ENCODE measurements around the gene KIF5A.
"Not testable (repeated sequence)": the region's sequence is repeated elsewhere in the genome, so short reads cannot be mapped to it uniquely, and the experiment has no call there.

The KIF5A gene

GRCh38 chr12:57612711-57613426 lies 63.0 kb downstream of the KIF5A start:
- ATAC-seq (replicated peaks; ENCODE audit: extremely low read depth, poor library complexity, severe bottlenecking) (no peak), DNase-seq (ENCODE audit: low spot score in 2 of 2) (no peak)
- H3K4me1 Mint-ChIP-seq, result peaks cover 5% of the 10 kb centered on the region
- H3K27me3 Mint-ChIP-seq, result peaks cover 52% of the 10 kb centered on the region
- H3K36me3 Mint-ChIP-seq (ENCODE audit: insufficient read depth), result peaks cover 4% of the 10 kb centered on the region
- H3K27ac Mint-ChIP-seq (ENCODE audit: low read depth), result no peak overlapping the region
- H3K9me3 Mint-ChIP-seq, result no peaks in the 10 kb centered on the region
- peak overlapping the region; percentile 55 for H3K4me3 Mint-ChIP-seq

GRCh38 chr12:57613427-57614109 lies 63.7 kb downstream of the KIF5A start:
- no peak overlapping the region for H3K27ac Mint-ChIP-seq (ENCODE audit: low read depth)
- H3K27me3 Mint-ChIP-seq, result peaks cover 59% of the 10 kb centered on the region
- peaks cover 3% of the 10 kb centered on the region for H3K36me3 Mint-ChIP-seq (ENCODE audit: insufficient read depth)
- peaks cover 5% of the 10 kb centered on the region for H3K4me1 Mint-ChIP-seq
- no peak for DNase-seq (ENCODE audit: low spot score in 2 of 2)
- no peaks in the 10 kb centered on the region for H3K9me3 Mint-ChIP-seq
- H3K4me3 Mint-ChIP-seq, result no peak overlapping the region
- ATAC-seq (replicated peaks; ENCODE audit: extremely low read depth, poor library complexity, severe bottlenecking), result no peak

- no peak for ATAC-seq (replicated peaks; ENCODE audit: extremely low read depth, poor library complexity, severe bottlenecking)
- Mint-ChIP-seq H3K4me3 (no peak overlapping the region), H3K27ac (ENCODE audit: low read depth) (no peak overlapping the region), H3K36me3 (ENCODE audit: insufficient read depth) (peaks cover under 1% of the 10 kb centered on the region), H3K4me1 (peaks cover 5% of the 10 kb centered on the region), H3K9me3 (no peaks in the 10 kb centered on the region), H3K27me3 (peaks cover 67% of the 10 kb centered on the region)
- no peak for DNase-seq (ENCODE audit: low spot score in 2 of 2)
Measured at GRCh38 chr12:57614178-57614947, 64.5 kb downstream of the KIF5A start.

- no peak overlapping the region for H3K4me3 Mint-ChIP-seq
- H3K27ac Mint-ChIP-seq (ENCODE audit: low read depth), result no peak overlapping the region
- H3K9me3 Mint-ChIP-seq, result no peaks in the 10 kb centered on the region
- peaks cover 73% of the 10 kb centered on the region for H3K27me3 Mint-ChIP-seq
- H3K36me3 Mint-ChIP-seq (ENCODE audit: insufficient read depth), result no peaks in the 10 kb centered on the region
- H3K4me1 Mint-ChIP-seq, result peaks cover 5% of the 10 kb centered on the region
- ATAC-seq (replicated peaks; ENCODE audit: extremely low read depth, poor library complexity, severe bottlenecking), result no peak
- no peak for DNase-seq (ENCODE audit: low spot score in 2 of 2)
Measured at GRCh38 chr12:57614948-57615500, 65.2 kb downstream of the KIF5A start.

- DNase-seq (ENCODE audit: low spot score in 2 of 2) (no peak), ATAC-seq (replicated peaks; ENCODE audit: extremely low read depth, poor library complexity, severe bottlenecking) (no peak)
- Mint-ChIP-seq H3K9me3 (no peaks in the 10 kb centered on the region), H3K27ac (ENCODE audit: low read depth) (no peak overlapping the region), H3K36me3 (ENCODE audit: insufficient read depth) (peaks cover 2% of the 10 kb centered on the region), H3K27me3 (peaks cover 79% of the 10 kb centered on the region), H3K4me1 (peaks cover 5% of the 10 kb centered on the region), H3K4me3 (no peak overlapping the region)
Measured at GRCh38 chr12:57615637-57616036, 65.8 kb downstream of the KIF5A start.

DNA sequence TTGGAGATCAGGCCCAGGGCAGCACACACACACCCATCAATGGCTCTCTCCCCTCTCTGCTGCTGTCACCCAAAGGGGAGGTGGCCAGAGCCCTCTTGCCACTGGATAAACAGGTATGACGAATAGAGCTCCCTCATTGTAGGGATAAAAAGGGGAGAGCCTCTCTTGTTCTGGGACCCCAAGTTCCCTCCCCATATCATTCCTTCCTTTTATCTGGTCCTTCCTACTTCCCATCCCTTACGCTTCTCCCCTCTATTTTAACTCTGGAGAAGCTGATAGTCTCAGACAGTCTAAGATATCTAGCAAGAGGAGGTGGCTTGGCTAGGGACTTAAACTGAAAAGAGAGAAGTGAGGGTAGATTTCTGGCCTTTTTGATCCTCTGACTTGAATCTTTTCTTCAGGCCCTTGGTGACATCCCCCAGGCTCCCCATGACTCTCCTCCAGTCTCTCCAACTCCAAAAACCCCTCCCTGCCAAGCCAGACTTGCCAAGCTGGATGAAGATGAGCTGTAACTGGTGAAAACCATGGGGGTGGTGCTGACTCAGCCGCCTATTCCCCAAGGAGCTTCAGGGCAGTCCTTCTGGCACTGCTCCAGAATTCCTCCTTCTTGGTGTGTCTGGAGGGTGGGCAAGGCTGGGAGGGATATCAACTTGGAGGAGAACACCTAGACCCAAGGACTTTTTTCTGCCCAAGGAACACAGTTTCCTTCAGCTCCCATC lies 66.7 kb downstream of the KIF5A start:
- Mint-ChIP-seq H3K9me3 (no peaks in the 10 kb centered on the region), H3K36me3 (ENCODE audit: insufficient read depth) (peaks cover 6% of the 10 kb centered on the region), H3K27me3 (peaks cover 89% of the 10 kb centered on the region), H3K4me1 (peaks cover 14% of the 10 kb centered on the region), H3K27ac (ENCODE audit: low read depth) (no peak overlapping the region), H3K4me3 (no peak overlapping the region)
- no peak for ATAC-seq (replicated peaks; ENCODE audit: extremely low read depth, poor library complexity, severe bottlenecking)
- DNase-seq (ENCODE audit: low spot score in 2 of 2), result no peak

DNA sequence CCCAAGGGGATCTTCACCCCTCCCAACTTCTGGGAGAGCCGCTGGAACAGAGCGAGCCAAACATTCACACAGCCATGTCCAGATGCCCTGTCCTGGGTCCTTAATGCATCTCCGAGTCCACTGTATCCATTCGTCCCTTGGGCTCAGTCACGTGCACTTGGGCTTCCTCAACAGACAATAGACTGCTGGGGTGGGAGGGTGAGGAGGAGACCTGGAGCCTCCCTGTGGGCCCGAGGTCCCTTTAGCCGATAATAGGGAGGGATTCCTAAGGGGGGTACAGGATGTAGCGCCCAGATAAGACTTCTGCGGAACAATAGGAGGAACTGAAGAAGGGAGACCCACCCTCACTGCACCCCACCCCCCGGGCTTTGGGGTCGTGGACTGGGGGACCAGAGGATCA lies 68.1 kb downstream of the KIF5A start:
- H3K27ac Mint-ChIP-seq (ENCODE audit: low read depth), result no peak overlapping the region
- H3K9me3 Mint-ChIP-seq, result no peaks in the 10 kb centered on the region
- ATAC-seq (replicated peaks; ENCODE audit: extremely low read depth, poor library complexity, severe bottlenecking) (no peak), DNase-seq (ENCODE audit: low spot score in 2 of 2) (no peak)
- peaks cover 22% of the 10 kb centered on the region for H3K4me1 Mint-ChIP-seq
- H3K36me3 Mint-ChIP-seq (ENCODE audit: insufficient read depth), result peaks cover 6% of the 10 kb centered on the region
- H3K27me3 Mint-ChIP-seq, result peaks cover 92% of the 10 kb centered on the region
- H3K4me3 Mint-ChIP-seq, result no peak overlapping the region

DNA sequence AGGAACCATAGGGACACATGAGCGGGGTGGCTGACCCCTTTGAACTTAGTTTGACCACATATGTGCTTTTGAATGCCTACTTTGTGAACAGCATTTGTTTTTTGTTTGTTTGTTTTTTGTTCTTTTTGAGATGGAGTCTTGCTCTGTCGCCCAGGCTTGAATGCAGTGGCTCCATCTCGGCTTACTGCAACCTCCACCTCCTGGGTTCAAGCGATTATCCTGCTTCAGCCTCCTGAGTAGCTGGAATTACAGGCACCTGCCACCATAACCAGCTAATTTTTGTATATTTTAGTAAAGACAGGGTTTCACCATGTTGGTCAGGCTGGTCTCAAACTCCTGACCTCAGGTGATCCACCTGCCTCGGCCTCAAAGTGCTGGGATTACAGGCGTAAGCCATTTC lies 68.6 kb downstream of the KIF5A start:
- not testable (repeated sequence) for DNase-seq (ENCODE audit: low spot score in 2 of 2); ATAC-seq (replicated peaks; ENCODE audit: extremely low read depth, poor library complexity, severe bottlenecking); H3K36me3 Mint-ChIP-seq (ENCODE audit: insufficient read depth); H3K27ac Mint-ChIP-seq (ENCODE audit: low read depth); H3K9me3 Mint-ChIP-seq; H3K4me3 Mint-ChIP-seq
- Mint-ChIP-seq H3K27me3 (peaks cover 92% of the 10 kb centered on the region), H3K4me1 (peaks cover 22% of the 10 kb centered on the region)

DNA sequence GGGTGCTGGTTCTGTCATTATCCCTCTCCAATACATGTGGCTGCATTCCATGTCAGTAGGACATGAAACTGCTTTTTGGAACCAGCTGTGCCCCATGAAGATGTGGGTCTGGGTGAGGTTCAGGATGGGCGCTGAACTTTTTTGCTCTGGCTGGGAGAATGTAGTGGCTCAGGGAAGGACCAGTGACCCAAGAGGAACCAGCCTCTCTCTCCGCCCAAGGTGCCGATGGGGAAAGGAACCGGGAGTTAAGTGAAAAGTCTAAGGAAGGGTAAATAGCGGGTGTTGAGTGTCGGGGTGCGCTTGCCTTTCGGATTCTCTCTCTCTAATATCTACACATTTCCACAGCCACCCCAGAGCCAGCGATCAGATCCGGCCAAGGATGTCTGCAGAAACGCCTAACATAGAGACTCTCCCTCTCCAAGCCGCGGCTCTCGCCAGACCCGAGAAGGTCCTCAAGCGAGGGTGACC lies 69.2 kb downstream of the KIF5A start:
- Mint-ChIP-seq H3K27ac (ENCODE audit: low read depth) (no peak overlapping the region), H3K27me3 (peaks cover 92% of the 10 kb centered on the region), H3K36me3 (ENCODE audit: insufficient read depth) (peaks cover 6% of the 10 kb centered on the region), H3K9me3 (no peaks in the 10 kb centered on the region), H3K4me3 (no peak overlapping the region), H3K4me1 (peaks cover 22% of the 10 kb centered on the region)
- ATAC-seq (replicated peaks; ENCODE audit: extremely low read depth, poor library complexity, severe bottlenecking) (no peak), DNase-seq (ENCODE audit: low spot score in 2 of 2) (no peak)

DNA sequence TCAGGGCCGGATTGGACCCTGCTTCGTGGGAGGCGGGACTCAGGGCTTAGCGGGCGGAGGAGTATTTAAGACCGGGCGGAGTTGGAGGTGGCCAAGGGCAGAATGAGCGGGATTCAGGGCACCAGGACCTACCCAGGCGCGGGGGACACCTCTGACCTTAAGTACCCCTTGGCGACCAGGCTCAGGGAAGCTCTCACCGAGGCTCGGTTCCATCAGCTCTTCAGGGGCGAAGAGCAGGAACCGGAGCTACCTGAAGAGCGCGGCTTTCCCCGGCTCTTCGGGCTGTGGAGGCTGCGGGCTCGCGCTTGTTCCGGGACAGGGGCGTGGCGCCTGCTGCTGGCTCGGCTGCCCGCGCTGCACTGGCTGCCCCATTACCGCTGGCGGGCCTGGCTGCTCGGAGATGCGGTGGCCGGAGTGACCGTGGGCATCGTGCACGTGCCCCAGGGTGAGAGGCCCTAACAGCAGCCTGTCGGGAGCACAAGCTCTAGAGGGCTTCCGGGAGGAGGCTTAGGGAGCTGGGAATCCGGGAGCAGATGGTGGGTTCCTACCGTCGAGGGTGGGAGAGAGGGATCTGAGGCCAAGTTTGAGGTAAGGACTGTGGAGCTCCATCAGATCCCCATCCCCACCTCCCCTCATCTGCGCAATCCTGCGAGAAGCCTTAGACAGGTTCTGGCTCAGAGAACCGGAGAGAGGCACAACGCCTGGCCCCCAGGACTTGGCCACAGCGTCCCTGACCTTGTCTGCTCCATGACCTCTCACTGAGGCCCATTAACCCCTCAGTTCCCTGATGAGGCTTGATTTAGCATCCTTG lies 69.8 kb downstream of the KIF5A start:
- ATAC-seq (replicated peaks; ENCODE audit: extremely low read depth, poor library complexity, severe bottlenecking) (no peak), DNase-seq (ENCODE audit: low spot score in 2 of 2) (no peak)
- no peaks in the 10 kb centered on the region for H3K9me3 Mint-ChIP-seq
- peaks cover 94% of the 10 kb centered on the region for H3K27me3 Mint-ChIP-seq
- H3K4me1 Mint-ChIP-seq, result peaks cover 22% of the 10 kb centered on the region
- no peak overlapping the region for H3K4me3 Mint-ChIP-seq
- peaks cover 6% of the 10 kb centered on the region for H3K36me3 Mint-ChIP-seq (ENCODE audit: insufficient read depth)
- no peak overlapping the region for H3K27ac Mint-ChIP-seq (ENCODE audit: low read depth)

- Mint-ChIP-seq H3K4me1 (peaks cover 22% of the 10 kb centered on the region), H3K27ac (ENCODE audit: low read depth) (no peak overlapping the region), H3K4me3 (peak overlapping the region; percentile 76), H3K27me3 (peaks cover 94% of the 10 kb centered on the region), H3K36me3 (ENCODE audit: insufficient read depth) (peaks cover 6% of the 10 kb centered on the region), H3K9me3 (no peaks in the 10 kb centered on the region)
- DNase-seq (ENCODE audit: low spot score in 2 of 2) (no peak), ATAC-seq (replicated peaks; ENCODE audit: extremely low read depth, poor library complexity, severe bottlenecking) (no peak)
Measured at GRCh38 chr12:57620245-57620935, 70.5 kb downstream of the KIF5A start.

Measured in central memory CD8-positive, alpha-beta T cell (primary cell).